HEK293 (cell line): ENCODE measurements around the gene POMT2.

Source experiments
- CTCF ChIA-PET: fragments of 350-600 bp; formaldehyde crosslinking; extraction: SDS; loops from one replicate; lab custom pipeline; 2021; ENCODE audit warnings: antibody characterized with exemption; lab: Yijun Ruan, JAX
- POLR2A ChIA-PET: fragments of 300-600 bp; formaldehyde crosslinking; extraction: SDS; loops from one replicate; lab custom pipeline; 2020; ENCODE audit warnings: antibody characterized with exemption, inconsistent platforms; lab: Yijun Ruan, JAX
- H3K27ac ChIP-seq: fragments of 200-500 bp; sonication (Bioruptor generic); 2 replicates; pipeline ENCODE4 v1.5.1; 2014; ENCODE audit warnings: low read depth, low read length, control low read depth, inconsistent platforms; ENCODE audit errors: extremely low read depth
- H3K36me3 ChIP-seq, 2 experiments: fragments of 200-500 bp in 1 of 2; sonication (Bioruptor generic) in 1 of 2; 1 replicate in 1 of 2; 2 replicates in 1 of 2; pipeline ENCODE4 v1.5.1; 2014 to 2017; ENCODE audit warnings: inconsistent platforms in 2 of 2, low read length in 2 of 2; ENCODE audit not compliant: control insufficient read depth in 2 of 2, insufficient read depth in 1 of 2
- H3K4me1 ChIP-seq: fragments of 200-500 bp; sonication (Bioruptor generic); 2 replicates; pipeline ENCODE4 v1.5.1; 2014; ENCODE audit warnings: mild to moderate bottlenecking, low read length, inconsistent platforms; ENCODE audit not compliant: control insufficient read depth, insufficient read depth
- H3K4me3 ChIP-seq: 2 replicates; pipeline ENCODE4 v1.5.1; 2011; ENCODE audit warnings: low read depth, mild to moderate bottlenecking, control low read depth, low read length, moderate library complexity
- H3K9me3 ChIP-seq: fragments of 200-500 bp; sonication (Bioruptor generic); 2 replicates; pipeline ENCODE4 v1.5.1; 2014; ENCODE audit warnings: low read depth, low read length, inconsistent platforms; ENCODE audit not compliant: control insufficient read depth, insufficient read depth
- CTCF ChIP-seq: fragments of 450-650 bp; formaldehyde crosslinking; IDR thresholded peaks from 2 replicates; pipeline ENCODE4 v1.5.1; 2016; ENCODE audit warnings: missing biosample characterization, missing genetic modification characterization
- EGR2 ChIP-seq: fragments of 450-650 bp; formaldehyde crosslinking; IDR thresholded peaks from 2 replicates; pipeline ENCODE4 v1.5.1; 2016; ENCODE audit warnings: low read depth, missing biosample characterization, missing genetic modification characterization
- HOXA7 ChIP-seq: sonication (generic); formaldehyde crosslinking; IDR thresholded peaks from 2 replicates; pipeline ENCODE4 v1.8.1; 2022; ENCODE audit warnings: missing genetic modification reagents, borderline replicate concordance
- KLF16 ChIP-seq: fragments of 450-650 bp; formaldehyde crosslinking; IDR thresholded peaks from 2 replicates; pipeline ENCODE4 v1.5.1; 2017; ENCODE audit warnings: missing biosample characterization, missing genetic modification characterization
- MYNN ChIP-seq: fragments of 450-650 bp; formaldehyde crosslinking; IDR thresholded peaks from 2 replicates; pipeline ENCODE4 v1.5.1; 2016; ENCODE audit warnings: missing biosample characterization, missing genetic modification characterization, borderline replicate concordance
- ZBTB44 ChIP-seq: fragments of 450-650 bp; IDR thresholded peaks from 2 replicates; pipeline ENCODE4 v1.5.1; 2018; ENCODE audit warnings: missing biosample characterization, mild to moderate bottlenecking, missing genetic modification characterization
- ZNF121 ChIP-seq: fragments of 450-650 bp; formaldehyde crosslinking; IDR thresholded peaks from 2 replicates; pipeline ENCODE4 v1.5.1; 2016; ENCODE audit warnings: missing biosample characterization, missing genetic modification characterization
- ZNF155 ChIP-seq: fragments of 450-650 bp; formaldehyde crosslinking; IDR thresholded peaks from 2 replicates; pipeline ENCODE4 v1.5.1; 2016; ENCODE audit warnings: missing biosample characterization, missing genetic modification characterization
- ZNF2 ChIP-seq: fragments of 450-650 bp; formaldehyde crosslinking; IDR thresholded peaks from 2 replicates; pipeline ENCODE4 v1.5.1; 2016; ENCODE audit warnings: missing biosample characterization, missing genetic modification characterization
- ZNF292 ChIP-seq: fragments of 450-650 bp; formaldehyde crosslinking; IDR thresholded peaks from 2 replicates; pipeline ENCODE4 v1.5.1; 2016; ENCODE audit warnings: low read depth, missing biosample characterization, missing genetic modification characterization, borderline replicate concordance
- ZNF366 ChIP-seq: fragments of 450-650 bp; formaldehyde crosslinking; conservative IDR thresholded peaks from 2 replicates; pipeline ENCODE4 v1.5.1; 2016; ENCODE audit warnings: missing biosample characterization, missing genetic modification characterization
- ZNF391 ChIP-seq: fragments of 450-650 bp; formaldehyde crosslinking; IDR thresholded peaks from 2 replicates; pipeline ENCODE4 v1.5.1; 2016; ENCODE audit warnings: low read depth, missing biosample characterization, missing genetic modification characterization, borderline replicate concordance
- ZNF426 ChIP-seq: fragments of 450-650 bp; formaldehyde crosslinking; IDR thresholded peaks from 2 replicates; pipeline ENCODE4 v1.5.1; 2017; ENCODE audit warnings: missing biosample characterization, missing genetic modification characterization, mild to moderate bottlenecking, inconsistent platforms, moderate library complexity
- ZNF544 ChIP-seq: fragments of 450-650 bp; formaldehyde crosslinking; IDR thresholded peaks from 2 replicates; pipeline ENCODE4 v1.5.0; 2017; ENCODE audit warnings: missing biosample characterization, missing genetic modification characterization
- ZNF571 ChIP-seq: fragments of 450-650 bp; formaldehyde crosslinking; IDR thresholded peaks from 2 replicates; pipeline ENCODE4 v1.5.0; 2017; ENCODE audit warnings: missing biosample characterization, missing genetic modification characterization
- ZNF626 ChIP-seq: fragments of 450-650 bp; sonication (Bioruptor Pico); formaldehyde crosslinking; IDR thresholded peaks from 2 replicates; pipeline ENCODE4 v1.5.1; 2018; ENCODE audit warnings: missing biosample characterization, missing genetic modification characterization, inconsistent platforms
- ZNF654 ChIP-seq: fragments of 450-650 bp; formaldehyde crosslinking; IDR thresholded peaks from 2 replicates; pipeline ENCODE4 v1.5.1; 2016; ENCODE audit warnings: low read depth, missing biosample characterization, missing genetic modification characterization
- ZNF701 ChIP-seq: fragments of 450-650 bp; formaldehyde crosslinking; IDR thresholded peaks from 2 replicates; pipeline ENCODE4 v1.5.1; 2016; ENCODE audit warnings: missing biosample characterization, missing genetic modification characterization
- ZNF830 ChIP-seq: fragments of 450-650 bp; IDR thresholded peaks from 2 replicates; pipeline ENCODE4 v1.5.0; 2018; ENCODE audit warnings: missing biosample characterization, missing genetic modification characterization, low read depth, mild to moderate bottlenecking, moderate library complexity
- TF ChIP-seq, protein P1 (sequence below): fragments of 450-650 bp; formaldehyde crosslinking; IDR thresholded peaks from 2 replicates; pipeline ENCODE4 v1.5.1; 2016; ENCODE audit warnings: missing biosample characterization, missing genetic modification characterization
- TF ChIP-seq, protein P2 (sequence below): fragments of 450-650 bp; formaldehyde crosslinking; IDR thresholded peaks from 2 replicates; pipeline ENCODE4 v1.5.1; 2016; ENCODE audit warnings: missing biosample characterization, missing genetic modification characterization
- TF ChIP-seq, protein P3 (sequence below): fragments of 450-650 bp; formaldehyde crosslinking; IDR thresholded peaks from 2 replicates; pipeline ENCODE4 v1.5.1; 2016; ENCODE audit warnings: missing biosample characterization, missing genetic modification characterization, low read depth
- TF ChIP-seq, protein P4 (sequence below): IDR thresholded peaks from 2 replicates; pipeline ENCODE4 v1.6.1; 2011; ENCODE audit warnings: mild to moderate bottlenecking, low read depth, low read length, borderline replicate concordance
- TF ChIP-seq, protein P5 (sequence below): fragments of 450-650 bp; formaldehyde crosslinking; IDR thresholded peaks from 2 replicates; pipeline ENCODE4 v1.5.1; 2017; ENCODE audit warnings: missing biosample characterization, missing genetic modification characterization

POMT2 gene

GRCh38 chr14:77239412-77239811 is 81.3 kb downstream of the POMT2 start:
- Histone ChIP-seq H3K4me1 (no peaks in the 10 kb centered on the region), H3K9me3 (no peaks in the 10 kb centered on the region), H3K36me3 (peaks cover 0 to 3% of the 10 kb centered on the region in 2 experiments; a peak in 1 of 3 replicates), H3K4me3 (no peak overlapping the region), H3K27ac (no peak overlapping the region)
- ChIA-PET CTCF (interaction anchor here (1.3 kb wide), 1 partner anchor 11 kb away, joined by 4 read pairs; no protein-coding TSS in a partner anchor), POLR2A (no interaction called here)
- TF ChIP-seq ZNF366 (no peak), ZBTB44 (no peak), CTCF (tag by site-specific recombination) (no peak), ZNF544 (tag by site-specific recombination) (no peak), ZNF701 (tag by site-specific recombination) (no peak), ZNF571 (no peak), ZNF121 (tag by site-specific recombination) (no peak), HOXA7 (no peak), ZNF426 (tag by site-specific recombination) (no peak), EGR2 (no peak), ZNF391 (tag by site-specific recombination) (no peak), ZNF626 (tag by site-specific recombination) (no peak)
- TF ChIP-seq, protein P1, sequence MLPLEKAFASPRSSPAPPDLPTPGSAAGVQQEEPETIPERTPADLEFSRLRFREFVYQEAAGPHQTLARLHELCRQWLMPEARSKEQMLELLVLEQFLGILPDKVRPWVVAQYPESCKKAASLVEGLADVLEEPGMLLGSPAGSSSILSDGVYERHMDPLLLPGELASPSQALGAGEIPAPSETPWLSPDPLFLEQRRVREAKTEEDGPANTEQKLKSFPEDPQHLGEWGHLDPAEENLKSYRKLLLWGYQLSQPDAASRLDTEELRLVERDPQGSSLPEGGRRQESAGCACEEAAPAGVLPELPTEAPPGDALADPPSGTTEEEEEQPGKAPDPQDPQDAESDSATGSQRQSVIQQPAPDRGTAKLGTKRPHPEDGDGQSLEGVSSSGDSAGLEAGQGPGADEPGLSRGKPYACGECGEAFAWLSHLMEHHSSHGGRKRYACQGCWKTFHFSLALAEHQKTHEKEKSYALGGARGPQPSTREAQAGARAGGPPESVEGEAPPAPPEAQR (tag by site-specific recombination) = no peak
- TF ChIP-seq, protein P2, sequence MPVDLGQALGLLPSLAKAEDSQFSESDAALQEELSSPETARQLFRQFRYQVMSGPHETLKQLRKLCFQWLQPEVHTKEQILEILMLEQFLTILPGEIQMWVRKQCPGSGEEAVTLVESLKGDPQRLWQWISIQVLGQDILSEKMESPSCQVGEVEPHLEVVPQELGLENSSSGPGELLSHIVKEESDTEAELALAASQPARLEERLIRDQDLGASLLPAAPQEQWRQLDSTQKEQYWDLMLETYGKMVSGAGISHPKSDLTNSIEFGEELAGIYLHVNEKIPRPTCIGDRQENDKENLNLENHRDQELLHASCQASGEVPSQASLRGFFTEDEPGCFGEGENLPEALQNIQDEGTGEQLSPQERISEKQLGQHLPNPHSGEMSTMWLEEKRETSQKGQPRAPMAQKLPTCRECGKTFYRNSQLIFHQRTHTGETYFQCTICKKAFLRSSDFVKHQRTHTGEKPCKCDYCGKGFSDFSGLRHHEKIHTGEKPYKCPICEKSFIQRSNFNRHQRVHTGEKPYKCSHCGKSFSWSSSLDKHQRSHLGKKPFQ (tag by site-specific recombination) = no peak
- TF ChIP-seq, protein P3, sequence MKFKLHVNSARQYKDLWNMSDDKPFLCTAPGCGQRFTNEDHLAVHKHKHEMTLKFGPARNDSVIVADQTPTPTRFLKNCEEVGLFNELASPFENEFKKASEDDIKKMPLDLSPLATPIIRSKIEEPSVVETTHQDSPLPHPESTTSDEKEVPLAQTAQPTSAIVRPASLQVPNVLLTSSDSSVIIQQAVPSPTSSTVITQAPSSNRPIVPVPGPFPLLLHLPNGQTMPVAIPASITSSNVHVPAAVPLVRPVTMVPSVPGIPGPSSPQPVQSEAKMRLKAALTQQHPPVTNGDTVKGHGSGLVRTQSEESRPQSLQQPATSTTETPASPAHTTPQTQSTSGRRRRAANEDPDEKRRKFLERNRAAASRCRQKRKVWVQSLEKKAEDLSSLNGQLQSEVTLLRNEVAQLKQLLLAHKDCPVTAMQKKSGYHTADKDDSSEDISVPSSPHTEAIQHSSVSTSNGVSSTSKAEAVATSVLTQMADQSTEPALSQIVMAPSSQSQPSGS (tag by site-specific recombination) = no peak

DNA sequence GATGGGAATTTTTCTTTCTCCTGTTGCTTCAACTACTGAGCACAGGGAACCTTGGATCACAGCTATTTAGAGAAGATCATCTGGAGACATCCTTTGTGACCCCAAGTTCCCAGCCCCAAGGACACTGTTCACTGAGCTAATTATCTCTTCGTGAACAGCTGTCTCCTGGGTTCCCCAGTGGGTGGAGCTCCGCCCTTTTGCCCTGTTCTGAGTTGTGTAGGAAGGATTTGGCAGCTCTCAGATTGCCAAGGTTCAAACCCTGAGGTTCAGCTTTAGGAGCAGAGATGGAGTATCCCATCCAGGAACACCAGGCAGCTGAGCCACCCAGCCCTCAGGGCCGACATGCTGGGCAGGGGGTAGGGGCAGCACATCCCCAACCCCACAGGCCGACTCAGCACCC is 81.7 kb downstream of the POMT2 start:
- TF ChIP-seq ZNF2 (tag by site-specific recombination) = no peak
- TF ChIP-seq KLF16 (tag by site-specific recombination) = no peak
- TF ChIP-seq, protein P4, sequence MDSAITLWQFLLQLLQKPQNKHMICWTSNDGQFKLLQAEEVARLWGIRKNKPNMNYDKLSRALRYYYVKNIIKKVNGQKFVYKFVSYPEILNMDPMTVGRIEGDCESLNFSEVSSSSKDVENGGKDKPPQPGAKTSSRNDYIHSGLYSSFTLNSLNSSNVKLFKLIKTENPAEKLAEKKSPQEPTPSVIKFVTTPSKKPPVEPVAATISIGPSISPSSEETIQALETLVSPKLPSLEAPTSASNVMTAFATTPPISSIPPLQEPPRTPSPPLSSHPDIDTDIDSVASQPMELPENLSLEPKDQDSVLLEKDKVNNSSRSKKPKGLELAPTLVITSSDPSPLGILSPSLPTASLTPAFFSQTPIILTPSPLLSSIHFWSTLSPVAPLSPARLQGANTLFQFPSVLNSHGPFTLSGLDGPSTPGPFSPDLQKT = no peak
- TF ChIP-seq ZNF830 (tag by site-specific recombination) = no peak
- TF ChIP-seq ZNF292 (tag by site-specific recombination) = no peak
- TF ChIP-seq, protein P5, sequence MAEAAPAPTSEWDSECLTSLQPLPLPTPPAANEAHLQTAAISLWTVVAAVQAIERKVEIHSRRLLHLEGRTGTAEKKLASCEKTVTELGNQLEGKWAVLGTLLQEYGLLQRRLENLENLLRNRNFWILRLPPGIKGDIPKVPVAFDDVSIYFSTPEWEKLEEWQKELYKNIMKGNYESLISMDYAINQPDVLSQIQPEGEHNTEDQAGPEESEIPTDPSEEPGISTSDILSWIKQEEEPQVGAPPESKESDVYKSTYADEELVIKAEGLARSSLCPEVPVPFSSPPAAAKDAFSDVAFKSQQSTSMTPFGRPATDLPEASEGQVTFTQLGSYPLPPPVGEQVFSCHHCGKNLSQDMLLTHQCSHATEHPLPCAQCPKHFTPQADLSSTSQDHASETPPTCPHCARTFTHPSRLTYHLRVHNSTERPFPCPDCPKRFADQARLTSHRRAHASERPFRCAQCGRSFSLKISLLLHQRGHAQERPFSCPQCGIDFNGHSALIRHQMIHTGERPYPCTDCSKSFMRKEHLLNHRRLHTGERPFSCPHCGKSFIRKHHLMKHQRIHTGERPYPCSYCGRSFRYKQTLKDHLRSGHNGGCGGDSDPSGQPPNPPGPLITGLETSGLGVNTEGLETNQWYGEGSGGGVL (tag by site-specific recombination) = no peak
- no peak for TF ChIP-seq ZNF654
- no peak for TF ChIP-seq ZNF155
- no peak for TF ChIP-seq MYNN
- TF ChIP-seq, all 188 proteins: peak for 0
- CTCF ChIA-PET = interaction anchor here (1.3 kb wide), 1 partner anchor 11 kb away, joined by 4 read pairs; no protein-coding TSS in a partner anchor
- POLR2A ChIA-PET = no interaction called here

More for the DNA sequence above, 81.7 kb downstream of the POMT2 start:
- H3K36me3 ChIP-seq = peaks cover 0 to 3% of the 10 kb centered on the region in 2 experiments; a peak in 1 of 3 replicates
- H3K9me3 ChIP-seq = no peaks in the 10 kb centered on the region
- no peaks in the 10 kb centered on the region for H3K4me1 ChIP-seq
- no peak overlapping the region for H3K4me3 ChIP-seq
- H3K27ac ChIP-seq = no peak overlapping the region
